NCI-H2227 (cell line): ENCODE results near the gene DNAJA3.

Source experiments
- DNase-seq: peaks from one replicate; lab custom pipeline; 2025; ENCODE audit not compliant: unreplicated experiment; lab: John Stamatoyannopoulos, UW

The DNAJA3 gene

DNA sequence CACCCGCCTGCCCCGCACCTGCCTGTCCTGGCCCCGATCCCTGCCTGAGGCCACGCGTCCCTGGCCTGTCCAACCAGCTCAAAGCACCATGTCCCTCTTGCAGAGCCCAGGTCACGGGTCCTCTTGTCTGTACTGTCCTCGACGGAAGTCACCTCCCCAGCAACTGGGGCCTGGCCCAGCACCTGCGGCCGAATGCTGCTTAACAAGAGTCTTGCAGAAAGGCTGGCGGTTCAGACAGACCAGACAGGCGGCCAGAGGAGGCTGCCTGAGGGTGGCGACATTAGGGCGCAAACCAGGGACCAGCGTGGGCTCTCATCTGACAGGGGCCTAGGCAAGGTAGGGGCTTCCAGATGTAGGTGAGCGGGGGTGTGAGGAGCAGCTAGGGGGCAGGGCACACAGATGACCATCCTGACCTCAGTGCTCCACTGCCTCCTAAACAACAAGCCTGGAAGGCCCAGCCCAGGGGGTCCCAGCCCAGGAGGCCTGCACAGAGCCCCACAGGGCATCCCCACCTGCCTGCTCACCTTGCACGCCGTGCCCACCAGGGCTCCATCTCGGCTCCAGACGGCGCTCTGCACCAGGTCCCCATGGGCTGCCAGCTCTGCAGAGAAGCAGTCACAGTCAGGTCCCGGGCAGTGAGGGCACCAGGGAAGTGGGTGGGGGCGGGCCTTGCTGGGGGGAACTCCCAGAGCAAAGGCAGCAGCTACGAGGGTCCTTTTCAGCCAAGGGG, 20.5 kb upstream of the DNAJA3 start:
- no peak for DNase-seq

DNA sequence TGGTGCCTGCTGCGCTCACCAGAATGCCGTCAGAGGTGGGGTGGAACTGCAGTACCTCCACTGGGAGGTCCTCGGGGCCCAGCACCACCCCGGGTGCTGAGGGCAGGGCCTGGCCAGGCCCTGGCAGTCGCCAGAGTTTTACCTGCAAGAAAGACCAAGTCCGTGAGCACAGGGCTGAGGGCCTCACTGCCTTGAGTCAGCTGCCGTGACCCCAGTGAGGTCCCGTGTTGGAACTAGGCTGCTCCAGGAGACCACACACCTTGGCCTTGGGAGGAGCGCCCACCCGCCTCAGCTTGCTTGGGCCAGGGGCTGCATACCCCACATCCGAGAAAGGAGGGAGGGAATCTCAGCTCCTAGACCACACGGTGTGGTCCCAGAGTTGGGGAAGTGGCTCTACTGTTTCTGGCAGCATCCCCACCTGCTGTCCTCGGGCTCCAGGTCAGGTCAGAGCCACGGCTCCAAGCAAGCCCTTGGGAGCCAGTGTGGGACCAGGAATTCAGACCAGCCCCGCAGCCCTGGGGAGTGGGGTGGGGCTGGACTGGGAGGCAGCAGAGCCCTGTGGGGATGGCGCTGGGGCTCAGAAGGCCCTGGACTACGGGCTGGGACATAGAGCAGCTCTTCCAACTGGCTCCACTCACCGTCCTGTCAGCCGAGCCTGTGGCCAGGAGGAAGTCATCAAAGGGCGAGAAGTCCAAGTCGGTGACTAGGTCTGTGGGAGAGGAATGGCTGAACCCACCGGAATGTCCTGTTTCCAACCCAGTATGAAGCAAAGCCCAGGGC, 17.9 kb upstream of the DNAJA3 start:
- no peak for DNase-seq

DNA sequence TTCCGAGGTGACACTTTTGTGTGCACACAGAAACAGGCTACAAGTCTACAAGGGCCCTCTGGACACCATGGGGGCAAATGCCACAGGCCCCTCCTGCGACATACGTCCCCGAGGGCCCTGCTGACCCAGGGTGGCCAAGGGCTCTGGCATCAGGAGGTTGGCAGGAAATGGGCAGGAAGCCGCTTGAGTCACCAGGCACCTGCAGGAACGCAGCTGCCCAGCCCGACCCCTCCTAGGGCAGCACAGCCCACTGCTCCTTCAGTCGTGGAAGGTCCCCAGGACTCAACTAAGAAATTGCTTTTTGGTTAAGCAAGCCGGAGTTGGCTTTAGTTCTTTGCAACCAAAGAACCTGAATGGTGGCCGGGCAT, 17.4 kb upstream of the DNAJA3 start:
- DNase-seq = no peak

- no peak for DNase-seq
Observed at GRCh38 chr16:4409081-4409932, 16.4 kb upstream of the DNAJA3 start.

GRCh38 chr16:4410335-4411075, 15.2 kb upstream of the DNAJA3 start:
- DNase-seq = no peak

- no peak for DNase-seq
Observed at GRCh38 chr16:4411684-4412083, 14.0 kb upstream of the DNAJA3 start.

DNA sequence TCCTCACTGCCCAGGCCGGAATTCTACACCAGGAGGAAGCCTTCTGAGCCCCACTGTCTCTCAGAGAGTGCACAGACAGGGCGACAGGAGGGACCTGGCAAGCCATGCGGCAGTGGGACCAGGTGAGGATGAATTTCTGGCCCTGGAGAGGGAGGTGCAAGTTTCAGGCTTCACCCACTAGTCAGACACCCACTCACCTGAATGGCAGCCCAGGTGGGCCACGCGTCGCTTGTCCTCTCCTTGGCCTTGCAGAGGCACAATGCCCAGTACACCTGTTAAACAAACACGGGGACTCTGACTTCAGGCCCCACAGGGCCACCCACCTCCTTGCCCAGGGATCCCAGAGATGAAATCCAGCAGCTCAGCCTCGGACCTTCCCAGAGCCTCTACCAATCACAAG, 13.5 kb upstream of the DNAJA3 start:
- DNase-seq = no peak

DNA sequence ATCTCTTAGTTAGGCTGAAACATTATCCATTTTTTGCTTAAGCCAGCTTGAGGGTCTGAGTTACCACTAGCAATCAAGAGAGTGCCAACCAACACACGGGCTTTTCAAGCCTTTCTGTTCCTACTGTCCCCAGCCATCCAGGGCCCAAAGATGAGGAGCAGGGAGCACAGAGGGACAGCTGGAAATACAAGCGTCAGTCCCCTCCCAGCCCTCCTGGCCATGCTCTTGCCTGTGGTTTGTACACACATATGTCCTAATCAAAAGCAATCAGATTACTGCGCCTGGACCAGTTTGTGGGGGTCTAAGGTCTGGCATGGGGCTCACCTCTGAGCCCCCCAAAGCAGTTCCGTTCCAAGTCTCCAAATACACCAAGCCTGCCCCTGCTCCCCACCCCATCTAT, 12.8 kb upstream of the DNAJA3 start:
- DNase-seq = no peak

GRCh38 chr16:4414187-4414917, 11.3 kb upstream of the DNAJA3 start:
- no peak for DNase-seq

DNA sequence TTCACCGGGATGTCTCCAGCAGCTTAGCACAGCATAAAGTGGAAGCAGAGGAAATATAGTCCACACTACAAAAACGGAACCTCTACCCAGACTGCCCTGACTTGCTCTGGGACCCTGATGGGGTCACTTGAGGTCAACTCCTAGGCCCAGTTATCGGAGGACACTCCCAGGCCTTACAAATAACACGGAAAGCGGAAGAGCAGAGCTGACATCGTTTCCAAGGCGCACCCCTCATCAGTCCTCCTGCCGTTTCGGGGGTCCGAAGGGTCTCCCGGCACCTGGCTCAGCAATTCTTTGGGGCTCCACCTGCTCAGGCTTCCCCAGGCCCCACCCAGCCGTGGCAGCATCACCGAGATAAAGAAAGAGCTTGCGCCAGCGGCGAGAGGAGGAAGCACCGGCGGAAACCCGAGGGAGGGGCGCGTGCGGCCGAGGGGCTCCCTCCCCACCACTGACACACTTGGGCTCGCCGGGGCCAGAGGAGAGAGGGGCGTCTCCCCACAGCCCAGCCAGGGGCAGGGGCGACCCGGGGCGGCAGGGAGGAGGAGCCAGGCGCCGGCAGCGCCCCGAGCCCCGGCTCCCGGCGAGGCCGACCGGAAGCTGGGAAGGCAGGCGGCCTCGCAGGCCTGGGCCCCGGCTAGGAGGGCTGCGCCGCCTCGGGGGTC, 10.0 kb upstream of the DNAJA3 start:
- peak; percentile 69 for DNase-seq

- peak; percentile 96 for DNase-seq
Observed at GRCh38 chr16:4416200-4417032, 9.3 kb upstream of the DNAJA3 start, which contains the start of gene CORO7. Gene CORO7 (minus strand): TSS chr16:4416596. CDS start chr16:4416518, 78 bp downstream.

DNA sequence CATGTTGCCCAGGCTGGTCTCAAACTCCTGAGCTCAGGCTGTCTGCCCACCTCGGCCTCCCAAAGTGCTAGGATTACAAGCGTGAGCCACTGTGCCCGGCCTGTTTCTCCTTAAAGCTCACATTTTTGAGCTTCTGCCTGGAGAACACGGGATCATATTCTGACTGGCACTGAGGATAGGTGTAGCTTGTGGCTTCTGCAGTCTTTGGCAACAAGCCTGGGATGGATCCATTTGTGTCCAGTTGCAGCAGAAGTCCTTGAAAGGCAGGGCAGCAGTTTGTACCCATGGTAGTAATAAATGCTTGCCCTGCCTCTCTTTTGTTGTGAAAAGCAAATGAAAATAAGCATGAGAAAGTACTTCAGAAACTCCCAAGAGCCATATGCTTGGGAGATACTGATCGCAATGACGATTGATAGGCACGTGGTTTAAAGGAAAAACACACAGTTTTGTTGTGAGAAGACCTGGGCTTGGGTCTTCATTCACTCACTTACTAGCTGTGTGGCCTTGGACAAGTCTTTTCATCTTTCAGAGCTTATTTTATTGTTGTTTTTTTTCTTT, 6.2 kb upstream of the DNAJA3 start:
- no peak for DNase-seq

GRCh38 chr16:4420505-4421105, 5.1 kb upstream of the DNAJA3 start:
- DNase-seq = no peak

DNA sequence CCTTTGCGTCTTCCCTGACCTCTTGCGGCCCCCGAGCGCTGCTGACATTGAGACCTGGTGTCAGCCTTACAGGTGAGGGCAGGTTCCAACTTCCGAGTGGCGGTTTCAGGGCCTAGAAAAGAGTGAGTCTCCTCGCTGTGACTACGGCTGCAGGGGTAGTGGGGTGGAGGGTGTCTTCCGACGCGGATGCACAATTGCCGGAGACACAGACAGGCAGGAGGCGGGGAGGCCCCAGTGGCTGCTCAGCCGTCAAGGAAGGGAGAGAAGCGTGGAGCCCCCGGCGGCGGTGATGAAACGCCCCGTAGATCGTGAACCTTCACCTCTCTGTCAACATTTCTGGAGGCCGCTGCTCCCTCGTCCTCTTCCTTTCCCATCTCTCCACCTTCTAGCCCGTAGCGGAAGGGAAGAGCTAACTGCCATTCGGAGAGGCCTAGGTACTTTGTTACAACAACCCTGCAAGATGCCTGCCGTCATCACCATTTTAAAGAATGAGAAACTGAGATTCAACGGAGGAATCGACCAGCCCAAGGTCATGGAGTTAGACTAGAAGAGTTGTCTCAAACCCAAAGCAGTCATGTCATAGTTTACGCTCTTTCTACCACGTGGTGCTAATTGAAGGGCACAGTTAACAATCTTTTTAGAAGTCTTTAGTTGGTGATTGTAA, 485 bp downstream of the DNAJA3 start:
- no peak for DNase-seq

GRCh38 chr16:4426722-4427372, 1.2 kb downstream of the DNAJA3 start:
- DNase-seq = no peak

DNA sequence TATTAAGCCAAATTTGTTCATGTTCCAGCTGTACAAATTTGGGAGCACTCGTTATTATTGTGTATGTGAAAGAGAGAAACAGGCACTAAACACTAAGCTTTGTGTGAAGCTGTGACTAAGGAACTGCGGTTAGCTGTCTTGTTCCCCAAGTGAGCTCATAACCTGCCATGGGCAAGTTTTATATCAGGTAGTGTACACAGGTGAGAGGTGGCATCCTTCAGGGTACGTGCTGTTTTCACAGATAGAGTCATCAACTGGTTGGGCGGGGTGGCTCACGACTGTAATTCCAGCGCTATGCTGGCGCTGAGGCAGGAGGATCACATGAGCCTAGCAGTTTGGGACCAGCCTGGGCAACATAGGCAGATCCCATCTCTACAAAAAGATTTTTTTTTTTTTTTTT, 2.8 kb downstream of the DNAJA3 start:
- DNase-seq = no peak

DNA sequence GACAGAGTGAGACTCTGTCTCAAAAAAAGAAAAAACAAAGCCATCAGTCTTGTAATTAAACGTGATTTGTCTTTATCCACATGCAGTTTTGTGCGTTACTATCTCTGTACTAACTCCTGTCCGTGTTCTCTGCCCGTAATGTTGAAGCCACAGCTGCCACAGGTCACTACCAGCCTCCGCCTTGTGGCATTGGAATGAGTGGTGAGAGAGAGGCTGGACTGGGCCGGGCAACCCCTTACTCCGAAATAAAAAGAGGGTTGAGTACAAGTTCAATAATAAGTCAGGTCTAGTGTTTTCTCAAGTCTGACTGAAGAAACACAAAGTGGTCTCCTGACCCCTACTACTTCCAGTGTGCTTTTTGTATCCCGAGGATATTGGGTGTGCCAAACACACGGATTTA, 5.4 kb downstream of the DNAJA3 start:
- DNase-seq = no peak
